HEK293 (cell line): ENCODE measurements around the gene OVCH1.

Experiments used
- CTCF ChIA-PET: fragments of 350-600 bp; formaldehyde crosslinking; extraction: SDS; loops from one replicate; lab custom pipeline; 2021; ENCODE audit warnings: antibody characterized with exemption; lab: Yijun Ruan, JAX
- POLR2A ChIA-PET: fragments of 300-600 bp; formaldehyde crosslinking; extraction: SDS; loops from one replicate; lab custom pipeline; 2020; ENCODE audit warnings: antibody characterized with exemption, inconsistent platforms; lab: Yijun Ruan, JAX
- H3K27ac ChIP-seq: fragments of 200-500 bp; sonication (Bioruptor generic); 2 replicates; pipeline ENCODE4 v1.5.1; 2014; ENCODE audit warnings: low read depth, low read length, control low read depth, inconsistent platforms; ENCODE audit errors: extremely low read depth
- H3K36me3 ChIP-seq, 2 experiments: fragments of 200-500 bp in 1 of 2; sonication (Bioruptor generic) in 1 of 2; 1 replicate in 1 of 2; 2 replicates in 1 of 2; pipeline ENCODE4 v1.5.1; 2014 to 2017; ENCODE audit warnings: inconsistent platforms in 2 of 2, low read length in 2 of 2; ENCODE audit not compliant: control insufficient read depth in 2 of 2, insufficient read depth in 1 of 2
- H3K4me1 ChIP-seq: fragments of 200-500 bp; sonication (Bioruptor generic); 2 replicates; pipeline ENCODE4 v1.5.1; 2014; ENCODE audit warnings: mild to moderate bottlenecking, low read length, inconsistent platforms; ENCODE audit not compliant: control insufficient read depth, insufficient read depth
- H3K4me3 ChIP-seq: 2 replicates; pipeline ENCODE4 v1.5.1; 2011; ENCODE audit warnings: low read depth, mild to moderate bottlenecking, control low read depth, low read length, moderate library complexity
- H3K9me3 ChIP-seq: fragments of 200-500 bp; sonication (Bioruptor generic); 2 replicates; pipeline ENCODE4 v1.5.1; 2014; ENCODE audit warnings: low read depth, low read length, inconsistent platforms; ENCODE audit not compliant: control insufficient read depth, insufficient read depth
- KLF16 ChIP-seq: fragments of 450-650 bp; formaldehyde crosslinking; IDR thresholded peaks from 2 replicates; pipeline ENCODE4 v1.5.1; 2017; ENCODE audit warnings: missing biosample characterization, missing genetic modification characterization
- MYNN ChIP-seq: fragments of 450-650 bp; formaldehyde crosslinking; IDR thresholded peaks from 2 replicates; pipeline ENCODE4 v1.5.1; 2016; ENCODE audit warnings: missing biosample characterization, missing genetic modification characterization, borderline replicate concordance
- PRDM2 ChIP-seq: fragments of 450-650 bp; formaldehyde crosslinking; IDR thresholded peaks from 2 replicates; pipeline ENCODE4 v1.5.1; 2016; ENCODE audit warnings: missing biosample characterization, missing genetic modification characterization, borderline replicate concordance
- YY2 ChIP-seq: fragments of 450-650 bp; formaldehyde crosslinking; IDR thresholded peaks from 2 replicates; pipeline ENCODE4 v1.5.1; 2016; ENCODE audit warnings: missing biosample characterization, missing genetic modification characterization
- ZBTB49 ChIP-seq: fragments of 450-650 bp; formaldehyde crosslinking; IDR thresholded peaks from 2 replicates; pipeline ENCODE4 v1.5.1; 2016; ENCODE audit warnings: missing biosample characterization, missing genetic modification characterization, low read depth
- ZFP37 ChIP-seq: fragments of 450-650 bp; formaldehyde crosslinking; IDR thresholded peaks from 2 replicates; pipeline ENCODE4 v1.5.1; 2016; ENCODE audit warnings: missing biosample characterization, missing genetic modification characterization
- ZNF174 ChIP-seq: fragments of 450-650 bp; formaldehyde crosslinking; IDR thresholded peaks from 2 replicates; pipeline ENCODE4 v1.5.0; 2017; ENCODE audit warnings: missing biosample characterization, mild to moderate bottlenecking, missing genetic modification characterization
- ZNF280C ChIP-seq: fragments of 450-650 bp; formaldehyde crosslinking; IDR thresholded peaks from 2 replicates; pipeline ENCODE4 v1.5.1; 2016; ENCODE audit warnings: missing biosample characterization, missing genetic modification characterization
- ZNF311 ChIP-seq: fragments of 450-650 bp; formaldehyde crosslinking; IDR thresholded peaks from 2 replicates; pipeline ENCODE4 v1.5.1; 2017; ENCODE audit warnings: missing biosample characterization, missing genetic modification characterization, borderline replicate concordance
- ZNF521 ChIP-seq: fragments of 450-650 bp; formaldehyde crosslinking; IDR thresholded peaks from 2 replicates; pipeline ENCODE4 v1.5.1; 2017; ENCODE audit warnings: missing biosample characterization, mild to moderate bottlenecking, missing genetic modification characterization
- ZNF530 ChIP-seq: fragments of 450-650 bp; formaldehyde crosslinking; IDR thresholded peaks from 2 replicates; pipeline ENCODE4 v1.5.1; 2016; ENCODE audit warnings: low read depth, missing biosample characterization, missing genetic modification characterization
- ZNF596 ChIP-seq: fragments of 450-650 bp; IDR thresholded peaks from 2 replicates; pipeline ENCODE4 v1.5.0; 2018; ENCODE audit warnings: missing biosample characterization, mild to moderate bottlenecking, missing genetic modification characterization, moderate library complexity
- ZNF600 ChIP-seq: fragments of 450-650 bp; formaldehyde crosslinking; IDR thresholded peaks from 2 replicates; pipeline ENCODE4 v1.5.1; 2016; ENCODE audit warnings: missing biosample characterization, missing genetic modification characterization
- ZNF660 ChIP-seq: fragments of 450-650 bp; IDR thresholded peaks from 2 replicates; pipeline ENCODE4 v1.5.1; 2018; ENCODE audit warnings: missing biosample characterization, mild to moderate bottlenecking, missing genetic modification characterization
- ZNF670 ChIP-seq: fragments of 450-650 bp; formaldehyde crosslinking; IDR thresholded peaks from 2 replicates; pipeline ENCODE4 v1.5.1; 2016; ENCODE audit warnings: missing biosample characterization, missing genetic modification characterization, low read depth
- ZNF677 ChIP-seq: fragments of 450-650 bp; IDR thresholded peaks from 2 replicates; pipeline ENCODE4 v1.5.0; 2018; ENCODE audit warnings: missing biosample characterization, mild to moderate bottlenecking, missing genetic modification characterization, moderate library complexity
- ZNF792 ChIP-seq: fragments of 450-650 bp; formaldehyde crosslinking; IDR thresholded peaks from 2 replicates; pipeline ENCODE4 v1.5.1; 2016; ENCODE audit warnings: missing biosample characterization, missing genetic modification characterization
- ZNF830 ChIP-seq: fragments of 450-650 bp; IDR thresholded peaks from 2 replicates; pipeline ENCODE4 v1.5.0; 2018; ENCODE audit warnings: missing biosample characterization, missing genetic modification characterization, low read depth, mild to moderate bottlenecking, moderate library complexity

OVCH1 gene

GRCh38 chr12:29543036-29543435 lies 45.5 kb upstream of the OVCH1 start (continued):
- TF ChIP-seq PRDM2 (tag by site-specific recombination) = no peak
- TF ChIP-seq KLF16 (tag by site-specific recombination) = no peak
- TF ChIP-seq ZNF280C = no peak
- no peak for TF ChIP-seq MYNN (tag by site-specific recombination)
- no peak for TF ChIP-seq ZNF530
- TF ChIP-seq ZNF174 (tag by site-specific recombination) = no peak
- TF ChIP-seq ZFP37 = no peak
- TF ChIP-seq ZNF792 = no peak
- TF ChIP-seq YY2 = no peak
- TF ChIP-seq ZNF311 (tag by site-specific recombination) = no peak

- TF ChIP-seq ZNF670 (no peak), ZNF521 (tag by site-specific recombination) (no peak), ZNF596 (tag by site-specific recombination) (no peak), ZNF677 (no peak), ZNF830 (tag by site-specific recombination) (no peak), ZNF660 (no peak), ZBTB49 (tag by site-specific recombination) (no peak), ZNF600 (tag by site-specific recombination) (no peak)
- H3K4me1 ChIP-seq = no peaks in the 10 kb centered on the region
- CTCF ChIA-PET = interaction anchor here (0.6 to 1.0 kb wide), 2 partner anchors 15 to 920 kb away, joined by 3 to 4 read pairs; no protein-coding TSS in a partner anchor
- no peak overlapping the region for H3K27ac ChIP-seq
- H3K36me3 ChIP-seq = no peaks in the 10 kb centered on the region
- H3K4me3 ChIP-seq = no peak overlapping the region
- H3K9me3 ChIP-seq = no peaks in the 10 kb centered on the region
- POLR2A ChIA-PET = no interaction called here
Measured at GRCh38 chr12:29537298-29537697, 39.8 kb upstream of the OVCH1 start.
